ACHN (cell line): Measurements from ENCODE around the gene CLEC4C.
"Not testable (repeated sequence)": the region's sequence is repeated elsewhere in the genome, so short reads cannot be mapped to it uniquely, and the experiment has no call there.

ENCODE experiments used
- DNase-seq: peaks from one replicate; pipeline ENCODE4 v3.0.0-alpha.2; 2015
- in situ Hi-C: cut with HindIII; loops from 2 replicates; pipeline ENCODE4 v1.10.0; 2017; ENCODE audit warnings: low sequenced_read_pairs, low pct_ligation_motif_present, low pct_unique_long_range_greater_than_20kb

Gene CLEC4C, protein sequence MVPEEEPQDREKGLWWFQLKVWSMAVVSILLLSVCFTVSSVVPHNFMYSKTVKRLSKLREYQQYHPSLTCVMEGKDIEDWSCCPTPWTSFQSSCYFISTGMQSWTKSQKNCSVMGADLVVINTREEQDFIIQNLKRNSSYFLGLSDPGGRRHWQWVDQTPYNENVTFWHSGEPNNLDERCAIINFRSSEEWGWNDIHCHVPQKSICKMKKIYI

DNA sequence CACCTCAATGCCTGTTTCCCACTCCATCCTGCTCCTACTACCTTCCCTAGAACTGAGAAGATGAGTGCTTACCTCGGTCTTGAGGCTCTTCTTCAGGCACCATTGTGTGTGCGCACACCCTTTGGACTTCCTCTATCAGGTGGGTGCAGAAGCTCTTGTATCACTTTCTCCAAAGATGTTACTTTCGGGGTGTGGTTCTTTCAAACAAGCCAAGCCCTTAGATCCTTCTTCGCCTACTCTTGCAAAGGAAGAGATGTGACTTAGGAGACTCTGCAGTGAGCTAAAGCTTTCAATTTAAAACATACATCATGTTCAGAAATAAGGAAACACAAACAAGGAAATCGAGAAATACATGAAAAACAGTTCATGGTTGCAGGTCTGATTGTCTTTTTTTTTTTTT lies at the start of gene CLEC4C:
Gene CLEC4C (minus strand): TSS at position 130 of the 400 bp plus-strand sequence. CDS start 27 bp downstream, at position 103.
- DNase-seq: no peak
- in situ Hi-C loops: no loop called here

DNA sequence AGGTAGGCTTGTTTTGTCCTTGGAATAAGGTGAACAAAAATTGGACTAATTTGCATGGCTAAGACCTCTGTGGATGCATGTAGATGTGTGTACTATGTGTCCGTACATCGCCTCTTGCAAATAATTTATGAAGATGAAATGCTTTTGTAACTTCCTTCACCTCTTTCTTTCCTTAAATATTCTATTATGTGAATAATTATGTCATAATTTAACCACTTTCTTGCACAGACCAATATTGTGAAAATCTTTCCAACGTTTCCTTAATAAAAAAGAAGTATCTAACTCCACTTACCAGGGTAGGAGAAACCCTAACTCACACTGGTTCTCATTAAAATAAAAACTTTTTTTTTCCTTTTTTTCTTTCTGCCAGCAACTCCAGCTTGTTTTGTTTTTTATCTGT lies 46.0 kb upstream of the CLEC4C start:
- no peak for DNase-seq
- in situ Hi-C loops: no loop called here

DNA sequence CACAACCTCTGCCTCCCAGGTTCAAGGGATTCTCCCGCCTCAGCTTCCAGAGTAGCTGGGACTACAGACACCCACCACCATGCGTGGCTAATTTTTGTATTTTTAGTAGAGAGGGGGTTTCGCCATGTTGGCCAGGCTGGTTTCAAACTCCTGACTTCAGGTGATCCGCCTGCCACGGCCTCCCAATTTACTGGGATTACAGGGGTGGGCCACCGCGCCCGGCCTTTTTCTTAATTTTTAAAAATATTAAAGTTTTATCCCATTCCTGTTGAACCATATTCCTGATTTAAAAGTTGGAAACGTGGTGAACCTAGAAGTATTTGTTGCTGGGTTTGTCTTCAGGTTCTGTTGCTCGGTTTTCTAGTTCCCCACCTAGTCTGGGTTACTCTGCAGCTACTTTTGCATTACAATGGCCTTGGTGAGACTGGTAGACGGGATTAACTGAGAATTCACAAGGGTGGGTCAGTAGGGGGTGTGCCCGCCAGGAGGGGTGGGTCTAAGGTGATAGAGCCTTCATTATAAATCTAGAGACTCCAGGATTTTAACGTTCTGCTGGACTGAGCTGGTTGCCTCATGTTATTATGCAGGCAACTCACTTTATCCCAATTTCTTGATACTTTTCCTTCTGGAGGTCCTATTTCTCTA lies 41.8 kb upstream of the CLEC4C start, which contains the start of gene NANOG:
Gene NANOG (plus strand): TSS at position 519 of the 645 bp plus-strand sequence. CDS start 213 bp downstream, outside the sequence.
- DNase-seq, in situ Hi-C loops: not testable (repeated sequence)

DNA sequence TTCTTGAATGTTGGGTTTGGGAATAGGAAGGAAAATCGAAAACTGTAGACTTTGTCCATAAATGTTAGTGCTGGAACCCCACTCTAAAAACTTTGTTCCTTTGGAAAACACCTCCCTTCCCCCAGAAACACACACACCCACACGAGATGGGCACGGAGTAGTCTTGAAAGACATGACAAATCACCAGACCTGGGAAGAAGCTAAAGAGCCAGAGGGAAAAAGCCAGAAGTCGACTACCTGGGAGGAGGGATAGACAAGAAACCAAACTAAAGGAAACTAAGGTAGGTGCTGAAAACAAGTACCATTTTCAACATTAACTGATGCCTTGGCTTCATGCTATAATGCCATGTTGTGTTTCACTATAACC lies 41.1 kb upstream of the CLEC4C start:
- no peak for DNase-seq
- in situ Hi-C loops: no loop called here

DNA sequence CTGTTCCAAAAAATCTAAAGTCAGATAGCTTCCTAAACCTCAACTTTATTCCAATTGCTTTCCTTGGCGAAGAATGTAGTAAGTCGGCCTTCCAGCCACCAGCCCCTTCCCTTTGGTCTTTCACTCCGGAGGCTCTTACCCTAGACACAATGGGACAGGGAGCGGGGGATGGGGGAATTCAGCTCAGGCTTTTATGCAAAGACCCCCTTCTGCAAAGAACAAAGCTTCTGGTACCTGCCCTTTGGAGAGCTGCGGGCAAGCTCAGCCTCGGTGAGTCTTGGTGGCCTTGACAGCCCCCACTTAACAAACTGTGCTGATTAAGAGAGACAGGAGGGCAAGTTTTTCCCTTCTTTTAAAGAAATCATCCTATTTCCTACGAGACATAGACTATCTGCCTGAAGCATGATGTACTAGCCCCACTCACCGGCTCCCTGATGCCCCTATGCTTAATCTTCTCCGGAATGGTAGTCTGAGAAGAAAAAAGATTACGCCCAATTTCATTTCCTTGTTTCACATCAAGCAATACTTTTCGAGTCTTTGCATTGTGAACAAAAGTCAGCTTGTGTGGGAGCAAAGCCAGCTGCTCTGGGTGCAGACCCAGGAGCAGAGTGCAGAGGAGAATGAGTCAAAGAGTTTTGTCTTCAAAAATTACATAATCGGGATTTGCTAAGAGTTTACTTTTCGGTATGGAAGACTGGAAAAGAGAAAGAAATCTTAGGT lies 40.6 kb upstream of the CLEC4C start:
- in situ Hi-C loops: no loop called here
- no peak for DNase-seq

DNA sequence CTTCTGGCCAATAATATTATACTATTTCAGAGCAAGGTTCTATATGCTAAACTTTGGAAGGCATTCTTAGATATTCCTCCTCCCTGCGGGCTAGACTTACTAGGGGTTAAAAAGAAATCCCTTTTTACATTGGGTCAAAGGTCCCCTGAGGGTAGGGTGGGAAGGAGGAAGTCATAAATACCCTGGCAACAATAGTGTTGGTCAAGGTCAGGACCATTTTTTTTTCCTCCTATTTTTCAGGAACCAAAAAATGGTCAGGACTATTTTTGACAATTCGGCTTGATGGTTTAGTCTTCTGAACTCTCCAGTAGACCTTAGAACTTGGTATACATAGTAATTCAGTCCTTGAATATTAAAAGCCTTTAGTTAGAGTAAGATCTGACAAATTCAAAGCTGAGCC lies 37.5 kb upstream of the CLEC4C start:
- in situ Hi-C loops: no loop called here

DNA sequence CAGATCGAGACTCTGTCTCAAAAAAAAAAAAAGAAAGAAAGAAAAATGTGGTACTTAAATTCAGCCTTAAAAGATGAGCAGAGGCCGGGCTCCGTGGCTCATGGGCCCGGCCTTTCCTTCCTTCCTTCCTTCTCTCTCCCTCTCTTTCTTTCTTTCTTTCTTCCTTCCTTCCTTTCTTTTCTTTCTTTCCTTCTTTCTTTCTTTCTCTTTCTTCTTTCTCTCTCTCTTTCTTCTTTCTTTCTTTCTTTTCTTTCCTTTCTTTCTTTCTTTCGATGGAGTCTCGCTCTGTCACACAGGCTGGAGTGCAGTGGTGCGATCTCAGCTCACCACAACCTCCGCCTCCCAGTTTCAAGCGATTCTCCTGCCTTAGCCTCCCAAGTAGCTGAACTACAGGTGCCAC lies 36.3 kb upstream of the CLEC4C start:
- in situ Hi-C loops, DNase-seq: not testable (repeated sequence)

More for the DNA sequence above, 37.5 kb upstream of the CLEC4C start:
- DNase-seq: no peak

DNA sequence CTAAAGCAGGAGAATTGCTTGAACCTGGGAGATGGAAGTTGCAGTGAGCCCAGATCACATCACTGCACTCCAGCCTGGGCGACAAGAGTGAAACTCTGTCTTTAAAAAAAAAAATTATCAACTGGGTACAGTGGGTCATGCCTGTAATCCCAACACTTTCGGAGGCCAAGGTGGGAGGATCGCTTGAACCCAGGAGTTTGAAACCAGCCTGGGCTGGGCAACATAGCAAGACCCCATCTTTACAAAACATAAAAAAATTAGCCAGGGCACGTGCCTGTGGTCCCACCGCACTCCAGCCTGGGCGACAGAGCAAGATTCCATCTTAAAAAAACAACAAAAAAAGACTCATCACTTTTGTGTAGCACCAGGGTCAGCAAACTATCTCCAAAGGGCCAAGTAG lies 34.9 kb upstream of the CLEC4C start:
- in situ Hi-C loops: no loop called here
- DNase-seq: no peak

DNA sequence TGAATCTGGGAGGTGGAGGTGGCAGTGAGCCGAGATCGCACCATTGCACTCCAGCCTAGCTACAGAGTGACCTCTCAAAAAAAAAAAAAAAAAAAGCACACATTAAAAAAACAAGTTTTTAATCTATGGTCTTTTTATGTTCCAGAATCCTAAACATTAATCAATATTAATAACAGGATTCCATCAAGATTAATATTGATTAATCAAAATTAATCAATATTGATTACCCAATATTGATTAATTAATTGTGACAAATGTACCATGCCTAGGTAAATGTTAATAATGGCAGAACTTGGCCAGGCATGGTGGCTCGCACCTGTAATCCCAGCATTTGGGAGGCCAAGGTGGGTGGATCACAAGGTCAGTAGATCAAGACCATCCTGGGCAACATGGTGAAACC lies 34.1 kb upstream of the CLEC4C start:
- DNase-seq: no peak
- in situ Hi-C loops: no loop called here

DNA sequence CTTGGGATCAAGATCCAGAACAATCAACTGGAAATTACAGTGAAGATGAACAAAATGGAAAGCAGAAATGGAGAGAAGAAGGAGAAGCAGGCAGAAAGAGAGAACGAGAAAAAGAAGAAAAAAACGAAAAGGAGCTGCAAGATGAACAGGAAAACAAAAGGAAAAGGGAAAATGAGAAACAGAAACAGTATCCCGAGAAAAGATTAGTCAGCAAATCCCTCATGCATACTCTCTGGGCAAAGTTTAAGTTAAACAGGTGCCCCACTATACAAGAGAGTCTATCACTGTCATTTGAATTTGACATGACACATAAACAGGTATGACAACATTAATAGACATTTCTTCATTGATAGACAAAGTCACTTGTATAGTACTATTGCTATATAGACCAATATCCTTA lies 22.8 kb upstream of the CLEC4C start:
- in situ Hi-C loops: no loop called here

DNA sequence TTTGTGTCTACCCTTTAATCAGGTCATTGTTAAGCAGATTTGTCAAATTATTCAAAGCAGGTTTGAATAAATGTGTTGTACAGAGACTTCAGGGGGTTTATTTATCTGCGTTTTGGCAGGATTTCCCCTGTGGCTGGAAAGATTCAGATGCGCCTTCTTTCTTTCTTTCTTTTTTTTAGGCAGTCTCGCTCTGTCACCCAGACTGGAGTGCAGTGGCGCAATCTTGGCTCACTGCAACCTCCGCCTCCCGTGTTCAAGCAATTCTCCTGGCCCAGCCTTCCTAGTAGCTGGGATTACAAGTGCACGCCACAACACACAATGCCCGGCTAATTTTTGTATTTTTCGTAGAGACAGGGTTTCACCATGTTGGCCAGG lies 11.6 kb upstream of the CLEC4C start:
- in situ Hi-C loops: no loop called here
- no peak for DNase-seq

More for the DNA sequence above, 22.8 kb upstream of the CLEC4C start:
- DNase-seq: no peak

DNA sequence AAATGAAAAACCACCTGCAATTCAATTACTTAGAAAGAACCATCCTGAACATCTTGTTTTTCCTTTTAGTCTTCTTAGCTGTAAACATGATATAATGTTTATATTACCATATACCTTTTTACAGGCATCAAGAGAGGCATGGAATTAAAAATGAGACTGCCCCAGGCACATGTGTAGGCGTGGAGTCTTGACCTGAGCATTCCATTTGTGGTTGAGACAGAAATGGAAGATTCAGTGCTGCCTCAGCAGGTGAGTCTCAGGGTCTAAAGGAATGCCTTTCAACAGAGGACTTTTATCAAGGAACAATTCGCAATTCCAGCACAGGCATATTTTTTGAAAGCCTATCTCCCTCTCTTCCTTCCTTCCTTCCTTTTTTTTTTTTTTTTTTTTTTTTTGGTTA lies 9.8 kb upstream of the CLEC4C start:
- in situ Hi-C loops: no loop called here
- no peak for DNase-seq

DNA sequence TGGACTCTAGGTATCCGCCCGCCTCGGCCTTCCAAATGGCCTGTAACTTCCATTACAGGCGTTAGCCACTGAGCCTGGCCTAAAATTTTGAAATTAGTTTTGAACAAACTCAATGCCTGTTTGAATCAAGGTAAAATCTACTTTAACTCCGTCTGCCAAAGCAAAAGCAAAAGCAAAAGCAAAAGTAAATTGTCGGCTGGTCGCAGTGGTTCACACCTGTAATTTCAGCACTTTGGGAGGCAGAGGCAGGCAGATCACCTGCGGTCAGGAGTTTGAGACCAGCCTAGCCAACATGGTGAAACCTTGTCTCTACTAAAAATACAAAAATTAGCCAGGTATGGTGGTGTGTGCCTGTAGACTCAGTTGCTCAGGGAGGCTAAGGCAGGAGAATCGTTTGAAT lies 8.5 kb upstream of the CLEC4C start:
- not testable (repeated sequence) for DNase-seq

DNA sequence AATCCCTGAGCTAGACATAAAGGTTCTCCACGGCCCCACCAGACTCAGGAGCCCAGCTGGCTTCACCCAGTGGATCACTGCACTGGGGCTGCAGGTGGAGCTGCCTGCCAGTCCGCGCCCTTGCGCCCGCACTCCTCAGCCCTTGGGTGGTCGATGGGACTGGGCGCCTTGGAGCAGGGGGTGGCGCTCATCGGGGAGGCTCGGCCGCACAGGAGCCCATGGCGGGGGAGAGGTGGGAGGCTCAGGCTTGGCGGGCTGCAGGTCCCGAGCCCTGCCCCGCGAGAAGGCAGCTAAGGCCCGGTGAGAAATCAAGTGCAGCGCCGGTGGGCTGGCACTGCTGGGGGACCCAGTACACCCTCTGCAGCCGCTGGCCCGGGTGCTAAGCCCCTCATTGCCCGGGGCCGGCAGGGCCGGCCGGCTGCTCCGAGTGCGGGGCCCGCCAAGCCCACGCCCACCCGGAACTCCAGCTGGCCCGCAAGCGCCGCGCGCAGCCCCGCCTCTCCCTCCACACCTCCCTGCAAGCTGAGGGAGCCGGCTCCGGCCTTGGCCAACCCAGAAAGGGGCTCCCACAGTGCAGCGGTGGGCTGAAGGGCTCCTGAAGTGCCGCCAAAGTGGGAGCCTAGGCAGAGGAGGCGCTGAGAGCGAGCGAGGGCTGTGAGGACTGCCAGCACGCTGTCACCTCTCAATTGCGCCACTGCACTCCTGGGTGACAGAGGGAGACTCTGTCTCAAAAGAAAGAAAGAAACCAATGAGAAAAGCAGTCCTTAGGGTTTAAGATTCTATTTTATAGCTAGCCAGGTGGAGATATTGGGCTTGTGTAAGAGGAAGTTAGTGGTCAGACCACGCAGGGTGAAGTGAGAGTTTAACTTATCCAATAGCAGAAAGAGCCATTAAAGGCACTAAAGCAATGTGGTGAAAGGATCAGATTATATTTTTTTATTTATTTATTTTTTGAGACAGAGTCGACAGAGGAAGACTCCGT lies 5.1 kb upstream of the CLEC4C start:
- DNase-seq, in situ Hi-C loops: not testable (repeated sequence)

More for the DNA sequence above, 8.5 kb upstream of the CLEC4C start:
- in situ Hi-C loops: not testable (repeated sequence)

DNA sequence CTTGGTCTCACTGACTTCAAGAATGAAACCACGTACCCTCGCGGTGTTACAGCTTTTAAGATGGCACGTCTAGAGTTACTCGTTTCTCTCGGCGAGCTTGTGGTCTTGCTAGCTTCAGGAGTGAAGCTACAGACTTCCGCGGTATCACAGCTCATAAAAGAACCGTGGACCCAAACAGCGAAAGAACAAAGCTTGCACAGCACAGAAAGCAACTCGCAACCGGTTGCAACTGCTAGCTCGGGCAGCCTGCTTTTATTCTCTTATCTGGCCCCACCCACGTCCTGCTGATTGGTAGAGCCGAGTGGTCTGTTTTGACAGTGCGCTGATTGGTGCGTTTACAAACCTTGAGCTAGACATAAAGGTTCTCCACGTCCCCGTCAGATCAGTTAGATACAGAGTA lies 4.2 kb upstream of the CLEC4C start:
- in situ Hi-C loops: no loop called here

DNA sequence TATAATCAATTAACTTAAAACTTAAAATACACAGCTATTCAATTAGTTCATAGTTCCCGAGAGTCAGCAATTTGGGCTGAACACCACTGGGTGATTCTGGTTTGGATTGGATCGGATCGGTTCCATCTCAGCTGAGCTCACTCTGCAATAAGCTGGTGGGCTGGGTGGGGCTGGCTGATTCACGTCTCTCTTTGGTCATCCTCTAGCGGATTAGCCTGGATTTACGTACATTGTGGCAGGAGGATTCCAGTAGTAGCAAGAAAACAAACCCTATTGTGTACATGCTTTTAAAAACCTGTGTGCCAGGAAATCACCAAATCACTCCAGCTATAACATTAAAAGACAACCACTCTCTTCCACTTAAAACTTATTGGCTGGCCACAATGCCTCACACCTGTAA lies 3.2 kb upstream of the CLEC4C start:
- DNase-seq: no peak
- in situ Hi-C loops: no loop called here

More for the DNA sequence above, 4.2 kb upstream of the CLEC4C start:
- no peak for DNase-seq

DNA sequence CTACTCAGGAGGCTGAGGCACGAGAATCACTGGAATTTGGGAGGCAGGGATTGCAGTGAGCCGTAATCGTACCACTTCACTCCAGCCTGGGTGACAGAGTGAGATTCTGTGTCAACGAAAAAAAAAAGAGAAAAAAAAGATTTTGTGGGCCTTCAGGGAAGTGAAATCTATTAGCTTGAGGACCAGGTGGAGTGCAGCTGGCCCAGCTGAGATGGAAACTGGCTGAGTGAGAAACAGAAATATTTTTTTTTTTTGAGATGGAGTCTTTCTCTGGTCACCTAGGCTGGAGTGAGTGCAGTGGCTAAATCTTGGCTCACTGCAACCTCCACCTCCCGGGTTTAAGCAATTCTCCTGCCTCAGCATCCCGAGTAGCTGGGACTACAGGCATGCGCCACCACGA lies 2.3 kb upstream of the CLEC4C start:
- DNase-seq: no peak
- in situ Hi-C loops: no loop called here

DNA sequence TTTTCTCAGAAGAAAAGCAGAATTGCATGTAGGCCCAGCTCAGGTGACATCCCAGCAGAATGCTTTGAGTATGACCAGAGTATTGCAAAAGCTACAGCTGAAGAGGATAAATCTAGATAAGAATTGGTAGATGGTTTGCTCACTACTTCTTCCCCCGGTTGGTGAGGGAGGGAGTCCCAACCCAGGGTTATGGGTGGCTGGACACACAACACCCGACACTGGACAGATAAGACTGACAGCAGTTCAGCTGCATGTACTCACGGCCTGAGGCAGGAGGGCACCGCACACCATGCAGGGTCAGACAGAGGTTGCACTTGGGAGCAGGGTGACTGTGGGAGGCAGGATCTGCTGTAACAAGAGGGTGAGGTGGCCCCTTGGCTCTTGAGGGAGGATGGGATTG lies 1.7 kb upstream of the CLEC4C start:
- in situ Hi-C loops: no loop called here
- DNase-seq: no peak

DNA sequence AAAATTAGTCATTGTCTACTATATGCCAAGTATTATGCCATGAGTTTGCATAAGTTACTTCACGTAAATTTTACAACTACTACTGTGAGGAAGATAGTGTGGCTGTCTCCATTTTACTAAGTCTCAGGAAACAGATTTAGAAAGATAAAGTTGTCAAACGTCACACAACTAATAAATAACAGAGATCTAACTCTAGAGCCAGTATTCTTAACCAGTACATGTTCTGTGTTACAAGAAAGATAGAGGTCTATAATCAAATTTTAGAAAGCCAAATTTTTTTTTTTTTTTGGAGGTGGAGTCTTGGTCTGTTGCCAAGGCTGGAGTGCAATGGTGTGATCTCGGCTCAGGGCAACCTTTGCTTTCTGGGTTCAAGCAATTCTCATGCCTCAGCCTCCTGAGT lies 14.2 kb downstream of the CLEC4C start:
- in situ Hi-C loops: no loop called here
- no peak for DNase-seq
